GM12874 (cell line): ENCODE measurements around the gene OTULINL.

Experiments used
- TF ChIP-seq, protein P1 (sequence below): IDR thresholded peaks from 2 replicates; pipeline ENCODE4 v1.5.1; 2011; ENCODE audit warnings: low read depth, mild to moderate bottlenecking, control low read depth, low read length, moderate library complexity; ENCODE audit not compliant: insufficient read depth

Gene OTULINL

DNA sequence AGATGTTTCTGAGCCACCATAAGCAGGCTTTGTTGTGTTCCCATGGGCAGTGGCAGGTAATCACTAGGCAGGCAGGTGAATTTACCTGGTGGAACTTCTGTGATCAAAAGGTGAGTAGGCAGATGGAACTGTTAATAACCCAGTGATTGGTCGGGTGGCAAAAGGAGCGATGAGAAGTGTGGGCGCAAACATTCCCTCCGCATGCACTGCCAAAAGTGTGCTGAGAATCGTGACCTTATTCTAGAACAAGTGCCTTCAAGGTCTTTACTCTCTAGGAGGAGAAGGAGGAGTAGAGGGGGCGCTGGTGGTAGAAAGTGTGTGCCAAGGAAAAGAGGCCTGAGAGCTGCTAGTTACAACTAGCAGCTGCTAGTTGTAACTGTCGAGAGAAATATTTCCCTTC, 3.3 kb downstream of the OTULINL start:
- TF ChIP-seq, protein P1, sequence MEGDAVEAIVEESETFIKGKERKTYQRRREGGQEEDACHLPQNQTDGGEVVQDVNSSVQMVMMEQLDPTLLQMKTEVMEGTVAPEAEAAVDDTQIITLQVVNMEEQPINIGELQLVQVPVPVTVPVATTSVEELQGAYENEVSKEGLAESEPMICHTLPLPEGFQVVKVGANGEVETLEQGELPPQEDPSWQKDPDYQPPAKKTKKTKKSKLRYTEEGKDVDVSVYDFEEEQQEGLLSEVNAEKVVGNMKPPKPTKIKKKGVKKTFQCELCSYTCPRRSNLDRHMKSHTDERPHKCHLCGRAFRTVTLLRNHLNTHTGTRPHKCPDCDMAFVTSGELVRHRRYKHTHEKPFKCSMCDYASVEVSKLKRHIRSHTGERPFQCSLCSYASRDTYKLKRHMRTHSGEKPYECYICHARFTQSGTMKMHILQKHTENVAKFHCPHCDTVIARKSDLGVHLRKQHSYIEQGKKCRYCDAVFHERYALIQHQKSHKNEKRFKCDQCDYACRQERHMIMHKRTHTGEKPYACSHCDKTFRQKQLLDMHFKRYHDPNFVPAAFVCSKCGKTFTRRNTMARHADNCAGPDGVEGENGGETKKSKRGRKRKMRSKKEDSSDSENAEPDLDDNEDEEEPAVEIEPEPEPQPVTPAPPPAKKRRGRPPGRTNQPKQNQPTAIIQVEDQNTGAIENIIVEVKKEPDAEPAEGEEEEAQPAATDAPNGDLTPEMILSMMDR, result no peak

DNA sequence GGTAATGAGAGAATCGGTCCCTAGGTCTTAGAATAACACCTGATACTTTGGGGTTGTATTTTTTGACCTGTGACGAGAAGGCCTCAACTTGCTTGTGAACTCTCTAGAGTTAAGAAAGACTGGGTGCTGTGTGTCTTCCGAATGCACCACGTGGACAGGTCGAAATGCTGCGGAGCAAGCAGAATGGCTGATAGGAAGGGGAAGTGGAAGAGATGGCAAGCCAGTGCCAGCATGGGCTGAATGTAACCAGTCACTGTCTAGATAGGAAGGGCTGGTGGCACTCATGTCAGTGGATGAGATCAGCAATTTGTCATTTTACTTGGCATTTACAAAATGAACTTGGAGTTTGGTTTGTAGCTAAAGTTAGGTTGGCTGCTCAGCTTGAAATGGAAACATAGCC, 5.6 kb downstream of the OTULINL start:
- TF ChIP-seq, protein P1, result no peak

DNA sequence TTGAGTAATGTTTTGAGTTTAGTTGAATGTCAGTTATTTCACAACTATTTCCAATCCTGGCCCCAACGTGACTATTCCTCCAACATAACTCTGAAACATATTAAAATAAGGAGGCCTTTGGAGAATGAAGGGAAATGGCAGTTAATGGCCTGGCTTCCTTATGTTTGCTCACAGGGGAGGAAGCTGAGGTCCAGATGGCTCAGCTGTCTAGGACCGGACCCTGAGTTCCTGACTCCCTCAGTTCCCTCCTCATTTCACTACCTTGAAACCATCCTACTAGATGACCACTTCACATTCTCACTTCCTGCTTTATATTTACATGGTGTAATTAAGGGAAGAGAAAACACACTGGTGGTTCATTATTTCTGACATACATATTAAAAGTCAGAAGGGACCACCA, 6.6 kb downstream of the OTULINL start:
- TF ChIP-seq, protein P1, result no peak

DNA sequence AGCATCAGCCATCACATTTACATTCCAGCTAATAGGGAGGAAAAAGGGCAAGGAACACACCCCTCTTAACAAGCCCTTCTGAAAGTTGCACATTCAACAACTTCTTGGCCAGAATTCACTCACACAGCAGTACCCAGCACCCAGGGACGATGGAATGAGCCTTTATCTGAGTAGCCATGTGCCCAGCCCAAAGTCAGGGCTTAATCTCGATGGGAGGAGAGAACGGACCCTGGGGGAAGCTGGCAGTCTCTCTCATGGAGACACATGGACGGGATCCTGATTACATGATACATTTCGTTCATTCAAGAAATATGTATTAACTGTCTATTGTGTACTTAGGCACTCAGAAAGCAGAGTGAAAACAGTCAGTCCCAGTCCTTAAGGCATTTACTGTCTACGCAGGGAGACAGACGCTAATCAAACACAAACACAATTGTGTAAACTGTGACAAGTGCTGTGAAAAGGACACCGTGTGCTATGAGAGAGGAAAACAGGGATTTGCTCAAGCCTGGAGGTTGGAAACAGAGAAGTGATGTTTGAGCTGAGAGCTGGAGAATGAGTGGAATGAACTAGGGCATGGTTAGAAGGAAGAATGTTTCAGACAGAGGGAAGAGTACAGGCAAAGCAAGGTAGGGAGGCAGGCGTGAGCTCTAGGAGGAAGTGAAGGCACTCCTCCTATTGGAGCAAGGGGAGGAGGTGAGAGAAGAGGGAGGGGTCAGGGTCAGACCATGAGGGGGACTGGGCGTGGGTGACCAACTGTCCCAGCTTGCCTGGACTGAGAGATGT, 7.4 kb downstream of the OTULINL start:
- TF ChIP-seq, protein P1, result no peak

DNA sequence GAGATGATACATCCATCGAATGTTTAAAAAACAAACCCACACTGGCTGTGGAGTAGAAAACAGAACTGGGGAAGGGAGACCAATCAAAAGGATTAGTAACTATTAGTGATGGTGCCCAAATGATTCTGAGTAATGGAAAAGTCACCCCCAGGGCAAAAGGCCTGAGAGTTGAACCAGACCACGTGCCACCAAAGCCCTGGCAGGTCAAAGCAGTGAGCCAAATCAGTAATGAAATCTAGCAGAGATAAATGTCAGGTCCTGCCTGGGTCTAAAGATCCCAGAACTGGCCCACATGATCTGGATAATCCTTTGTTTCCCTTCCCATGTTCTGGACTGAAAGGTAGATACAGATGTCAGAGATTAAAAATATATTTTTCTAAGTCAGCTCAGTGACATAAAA, 9.4 kb downstream of the OTULINL start:
- TF ChIP-seq, protein P1, result no peak

DNA sequence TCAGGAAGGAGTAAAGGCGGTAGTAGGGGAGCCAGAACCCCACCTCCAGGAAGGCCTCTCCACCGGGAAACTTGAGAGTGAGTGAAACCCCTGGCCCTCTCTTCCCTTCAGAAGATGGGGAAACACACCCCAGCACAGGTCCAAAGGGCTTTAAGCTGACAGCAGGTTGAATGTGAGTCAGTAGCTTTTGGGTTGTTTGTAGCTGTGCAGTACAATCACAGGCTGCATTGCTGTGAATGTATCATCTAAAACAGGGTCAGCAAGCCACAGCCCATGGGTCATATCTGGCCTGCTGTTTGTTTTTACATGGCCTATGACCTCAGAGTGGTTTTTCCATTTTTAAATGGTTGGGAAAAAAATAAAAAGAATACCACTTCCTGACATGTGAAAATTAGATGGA, 10.0 kb downstream of the OTULINL start:
- TF ChIP-seq, protein P1, result no peak

DNA sequence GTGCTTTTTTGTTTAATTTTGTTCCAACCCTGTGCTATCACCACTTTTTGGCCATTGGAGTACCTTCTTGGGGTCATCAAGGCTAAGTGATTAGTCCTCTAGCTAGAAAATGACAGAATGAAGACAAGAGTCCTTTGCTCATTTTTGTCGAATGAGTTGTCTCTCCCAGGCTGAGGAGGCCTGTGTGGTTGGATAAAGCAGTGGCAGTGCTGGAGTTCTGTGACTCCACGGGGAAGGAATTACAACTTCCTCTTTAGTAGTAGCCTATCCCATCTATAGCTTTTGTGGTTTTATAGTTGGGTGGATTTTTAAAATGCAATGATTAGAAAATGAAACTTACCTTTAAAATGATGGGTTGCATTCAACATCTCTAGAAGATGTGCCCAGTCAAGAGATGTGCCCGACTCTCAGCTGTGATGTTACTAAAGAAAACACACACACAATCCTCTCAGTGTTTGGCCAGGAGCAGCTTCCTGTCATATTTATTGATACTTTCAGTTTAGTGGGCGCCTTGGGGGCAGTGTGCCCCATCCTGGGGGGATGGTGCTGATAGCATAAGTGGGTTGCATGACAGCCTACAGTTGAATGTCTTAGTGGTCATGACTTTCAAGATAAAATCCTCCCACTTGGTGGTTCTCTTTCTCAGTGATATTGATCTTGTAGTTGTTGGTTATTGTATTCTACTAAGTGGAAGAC, 11.9 kb downstream of the OTULINL start:
- TF ChIP-seq, protein P1, result no peak
